HG03432 (cell line): ENCODE data around the gene PARD6B.
A peak's percentile ranks its signal among the peaks of the same experiment; 100 is the strongest.
"Not testable (repeated sequence)": the region's sequence is repeated elsewhere in the genome, so short reads cannot be mapped to it uniquely, and the experiment has no call there.

Experiments
- ATAC-seq: cut with Tn5 transposase; IDR thresholded peaks from one replicate; pipeline ENCODE4 v1.9.1; 2021; ENCODE audit warnings: mild to moderate bottlenecking, moderate library complexity; ENCODE audit not compliant: unreplicated experiment

PARD6B gene, protein sequence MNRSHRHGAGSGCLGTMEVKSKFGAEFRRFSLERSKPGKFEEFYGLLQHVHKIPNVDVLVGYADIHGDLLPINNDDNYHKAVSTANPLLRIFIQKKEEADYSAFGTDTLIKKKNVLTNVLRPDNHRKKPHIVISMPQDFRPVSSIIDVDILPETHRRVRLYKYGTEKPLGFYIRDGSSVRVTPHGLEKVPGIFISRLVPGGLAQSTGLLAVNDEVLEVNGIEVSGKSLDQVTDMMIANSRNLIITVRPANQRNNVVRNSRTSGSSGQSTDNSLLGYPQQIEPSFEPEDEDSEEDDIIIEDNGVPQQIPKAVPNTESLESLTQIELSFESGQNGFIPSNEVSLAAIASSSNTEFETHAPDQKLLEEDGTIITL

DNA sequence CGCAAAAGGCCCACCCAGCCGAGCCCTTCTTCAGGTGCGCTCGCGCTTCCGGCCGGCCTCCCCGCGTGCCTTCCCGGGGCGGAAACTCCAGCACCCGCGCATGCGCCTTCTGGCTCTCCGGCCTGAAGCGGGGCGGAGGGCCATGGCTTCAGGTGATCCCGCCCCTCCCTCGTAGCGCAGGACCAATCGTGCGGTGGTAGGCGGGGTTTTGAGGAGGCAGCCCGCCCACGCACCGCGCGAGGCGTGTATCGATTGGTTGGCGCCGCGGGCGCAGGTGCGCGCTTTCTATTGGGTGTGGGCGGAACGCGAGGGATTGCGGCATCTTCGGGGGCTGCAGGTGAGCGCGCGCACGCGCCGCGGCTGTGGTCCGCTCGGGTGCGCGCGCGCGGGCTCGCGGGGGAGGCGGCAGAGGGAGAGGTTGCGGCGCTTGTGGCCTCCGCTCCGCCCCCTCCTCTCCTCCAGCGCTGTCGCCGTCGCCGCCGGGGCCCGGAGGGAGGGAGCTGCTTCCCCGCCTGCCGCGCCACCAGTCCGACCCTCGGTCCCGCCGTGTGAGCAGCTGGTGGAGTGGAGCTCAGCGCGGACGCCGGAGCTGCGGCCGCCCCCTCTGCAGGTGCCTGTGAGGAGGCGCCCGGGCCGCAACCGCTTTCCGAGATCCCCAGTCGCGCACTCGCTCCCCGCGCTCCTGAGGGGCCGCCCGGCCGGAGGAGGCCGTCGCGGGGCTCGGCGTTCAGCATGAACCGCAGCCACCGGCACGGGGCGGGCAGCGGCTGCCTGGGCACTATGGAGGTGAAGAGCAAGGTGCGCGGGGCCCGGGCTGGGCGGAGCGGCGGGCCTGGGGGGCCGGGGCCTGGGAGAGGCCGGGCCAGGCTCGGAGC, at the start of gene PARD6B:
TSS of gene PARD6B (plus strand) at position 526 of the 875 bp plus-strand sequence. CDS start at position 733, 207 bp downstream.
- peak; percentile 86 for ATAC-seq

DNA sequence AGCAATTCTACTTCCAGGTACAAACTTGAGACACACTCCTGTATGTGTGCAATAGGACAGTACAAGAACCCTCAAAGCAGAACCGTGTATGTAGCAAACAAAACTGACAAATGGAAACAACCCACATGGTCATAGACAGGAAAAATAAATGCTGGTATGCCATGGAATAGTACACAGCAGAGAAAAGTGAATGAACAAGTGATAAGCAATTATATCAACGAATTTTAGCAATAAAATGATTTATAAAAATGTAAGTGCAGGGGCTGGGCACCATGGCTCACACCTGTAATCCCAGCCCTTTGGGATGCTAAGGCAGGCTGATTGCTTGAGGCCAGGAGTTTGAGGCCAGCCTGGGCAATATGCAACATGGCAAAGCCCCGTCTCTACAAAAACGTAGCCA, 49.3 kb upstream of the PARD6B start:
- ATAC-seq, result no peak

DNA sequence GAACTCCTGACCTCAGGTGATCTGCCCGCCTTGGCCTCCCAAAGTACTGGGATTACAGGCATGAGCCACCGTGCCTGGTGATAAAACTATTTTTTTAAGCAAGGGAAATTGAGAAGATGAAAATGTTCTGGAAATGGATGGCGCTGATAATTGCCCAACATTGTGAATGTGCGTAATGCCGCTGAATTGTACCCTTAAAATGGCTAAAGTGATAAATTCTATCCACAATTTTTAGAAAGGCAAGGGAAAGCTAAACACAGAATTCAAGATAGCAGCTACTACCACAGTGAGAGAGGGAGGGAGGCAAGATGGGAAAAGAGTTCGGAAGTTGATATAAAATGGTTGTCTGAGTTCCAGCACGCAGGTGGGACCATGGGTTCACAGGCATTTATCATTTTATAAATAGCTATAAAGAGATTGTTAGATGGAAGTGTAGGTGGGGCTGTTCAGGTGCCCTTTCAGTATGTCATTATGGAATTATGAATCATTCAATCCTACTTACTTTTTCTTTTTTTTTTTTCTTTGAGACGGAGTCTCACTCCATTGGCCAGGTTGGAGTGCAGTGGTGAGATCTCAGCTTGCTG, 48.3 kb upstream of the PARD6B start:
- no peak for ATAC-seq

DNA sequence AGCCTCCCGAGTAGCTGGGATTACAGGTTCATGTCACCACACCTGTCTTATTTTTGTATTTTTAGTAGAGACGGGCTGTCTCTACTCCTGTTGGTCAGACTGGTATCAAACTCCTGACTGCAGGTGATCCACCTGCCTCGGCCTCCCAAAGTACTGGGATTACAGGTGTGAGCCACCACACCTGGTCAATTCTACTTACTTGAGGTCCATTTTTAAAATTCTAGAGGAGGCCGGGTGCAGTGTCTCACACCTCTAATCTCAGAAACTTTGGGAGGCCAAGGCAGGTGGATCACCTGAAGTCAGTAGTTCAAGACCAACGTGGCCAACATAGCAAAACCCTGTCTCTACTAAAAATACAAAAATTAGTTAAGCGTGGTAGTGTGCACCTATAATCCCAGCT, 47.8 kb upstream of the PARD6B start:
- no peak for ATAC-seq

DNA sequence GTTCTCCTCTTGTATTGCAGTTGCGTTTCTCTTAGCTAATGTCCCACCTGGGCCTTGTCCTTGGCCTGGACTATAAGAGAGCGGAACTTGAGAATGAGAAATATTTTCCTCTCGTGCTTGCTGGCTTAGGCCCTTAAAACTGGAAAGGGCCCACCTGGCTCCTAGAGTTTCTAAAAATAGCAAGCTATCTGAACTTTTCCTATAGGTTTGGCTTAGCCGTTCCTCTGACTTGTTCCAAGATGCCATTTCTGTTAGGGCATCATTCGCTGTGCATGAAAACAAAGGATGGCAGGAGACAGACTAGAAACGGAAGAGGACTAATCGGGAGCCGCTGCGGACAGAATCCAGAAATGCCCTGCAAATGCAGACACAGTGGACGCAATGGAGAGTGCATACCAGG, 44.6 kb upstream of the PARD6B start:
- ATAC-seq, result no peak

DNA sequence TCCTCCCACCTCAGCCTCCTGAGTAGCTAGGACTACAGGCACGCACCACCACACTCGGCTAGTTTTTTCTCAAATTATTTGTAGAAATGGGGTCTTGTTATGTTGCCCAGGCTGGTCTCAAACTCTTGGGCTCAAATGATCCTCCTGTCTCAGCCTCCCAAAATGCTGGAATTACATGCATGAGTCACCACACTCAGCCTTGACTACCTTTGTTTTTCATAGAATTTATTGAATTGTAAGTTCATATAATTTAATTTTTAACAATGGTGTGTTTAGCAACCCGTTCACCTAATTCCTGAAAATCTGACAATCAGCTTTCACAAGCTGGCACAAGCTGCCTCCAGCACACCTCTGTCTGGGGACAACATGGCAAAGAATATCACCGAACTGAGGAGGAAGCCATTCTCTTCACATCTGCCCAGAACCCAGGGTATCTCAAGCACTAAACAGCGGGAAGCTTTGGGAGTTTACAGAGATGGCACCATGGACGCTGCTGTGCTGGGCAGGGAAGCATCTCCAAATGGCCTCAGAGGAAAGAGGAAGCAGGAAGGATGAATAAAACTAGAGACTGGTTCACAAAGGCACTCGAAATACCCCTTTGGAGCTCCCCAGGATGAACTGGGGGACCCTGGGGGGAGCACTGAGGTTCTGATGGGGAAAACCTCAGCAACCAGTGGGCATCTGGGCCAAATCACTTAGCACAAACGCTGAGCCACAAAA, 43.0 kb upstream of the PARD6B start:
- no peak for ATAC-seq

DNA sequence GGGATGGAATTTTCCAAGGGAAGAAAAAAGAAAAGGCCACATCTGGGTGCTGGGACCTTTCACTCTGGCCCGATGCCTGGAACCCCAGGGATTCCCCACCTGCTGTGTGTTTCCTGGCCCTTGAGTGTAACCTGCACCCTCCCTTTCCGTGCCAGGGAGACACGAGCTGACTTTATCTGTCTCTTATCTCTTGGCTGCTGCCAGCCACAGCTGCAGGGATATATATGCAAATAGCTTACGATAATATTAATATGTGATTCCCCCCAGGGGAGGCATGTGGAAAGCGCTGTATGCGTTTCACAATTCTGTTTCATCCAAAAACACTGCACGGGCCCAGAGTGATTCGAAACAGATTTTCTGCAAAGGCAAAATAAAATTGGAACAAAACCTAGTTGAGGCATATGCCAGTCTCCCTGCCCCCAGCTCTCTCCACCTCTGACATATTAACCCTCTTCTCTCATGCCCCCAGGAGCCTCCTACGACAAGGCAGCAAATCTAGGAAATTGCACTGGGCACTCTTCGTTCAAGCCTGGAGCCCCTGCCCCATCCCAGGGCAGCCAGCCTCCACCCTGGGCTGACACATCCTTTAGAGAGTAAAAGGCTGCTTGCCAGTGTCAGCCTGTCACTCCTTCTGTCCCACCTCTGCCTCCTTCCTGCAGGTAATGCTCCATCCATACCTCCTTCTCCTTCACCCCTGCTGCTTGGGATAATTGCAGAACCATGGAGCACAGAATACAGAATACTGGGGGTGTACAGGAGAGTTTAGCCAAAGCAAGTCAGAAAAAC, 41.3 kb upstream of the PARD6B start:
- ATAC-seq, result no peak

DNA sequence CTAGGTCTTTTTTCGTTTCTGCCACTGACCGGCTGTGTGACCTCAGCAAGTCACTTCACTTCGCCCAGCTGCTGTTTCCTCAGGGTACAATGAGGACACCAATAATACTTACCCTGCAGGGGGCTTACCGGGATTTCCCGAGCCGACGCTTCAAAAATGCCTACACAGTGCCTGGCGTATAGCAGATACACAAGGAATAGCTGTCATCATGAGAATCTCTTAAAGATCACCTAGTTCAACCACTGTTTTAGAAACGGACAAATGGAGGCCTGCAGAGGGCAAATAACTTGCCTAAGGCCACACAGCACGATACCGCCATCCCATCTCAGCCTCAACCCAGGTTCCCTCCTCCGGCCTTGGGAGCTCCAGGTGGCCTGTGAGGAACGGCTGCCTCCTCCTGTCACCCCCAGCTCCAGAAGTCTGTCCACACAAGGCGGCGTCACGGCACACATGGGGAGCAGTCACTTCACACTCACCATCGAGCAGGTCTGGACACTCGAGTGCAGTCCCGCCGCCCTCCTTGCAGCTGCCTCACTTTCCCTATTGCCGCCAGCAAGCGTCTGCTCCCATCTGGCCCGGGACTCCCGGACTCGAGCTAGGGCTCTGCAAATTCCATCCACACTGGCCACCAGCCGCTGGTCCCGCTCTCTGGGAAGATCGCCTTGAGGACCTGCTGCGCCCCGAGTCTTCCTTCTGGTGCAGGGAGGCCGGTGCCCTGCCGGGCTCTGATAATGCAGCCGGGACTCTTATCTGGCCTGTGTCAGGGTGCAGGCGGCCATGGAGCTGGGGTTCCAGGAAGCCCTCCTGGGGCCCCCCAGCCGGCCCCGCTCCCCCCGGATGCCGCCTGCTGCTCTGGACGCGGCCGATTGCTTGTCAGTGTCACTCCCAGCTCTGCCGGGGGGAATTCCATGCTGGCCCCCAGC, 40.5 kb upstream of the PARD6B start, which contains the start of gene RIPOR3:
TSS of gene RIPOR3 (minus strand) at position 893 of the 923 bp plus-strand sequence. CDS start at position 479, 414 bp downstream.
- no peak for ATAC-seq

DNA sequence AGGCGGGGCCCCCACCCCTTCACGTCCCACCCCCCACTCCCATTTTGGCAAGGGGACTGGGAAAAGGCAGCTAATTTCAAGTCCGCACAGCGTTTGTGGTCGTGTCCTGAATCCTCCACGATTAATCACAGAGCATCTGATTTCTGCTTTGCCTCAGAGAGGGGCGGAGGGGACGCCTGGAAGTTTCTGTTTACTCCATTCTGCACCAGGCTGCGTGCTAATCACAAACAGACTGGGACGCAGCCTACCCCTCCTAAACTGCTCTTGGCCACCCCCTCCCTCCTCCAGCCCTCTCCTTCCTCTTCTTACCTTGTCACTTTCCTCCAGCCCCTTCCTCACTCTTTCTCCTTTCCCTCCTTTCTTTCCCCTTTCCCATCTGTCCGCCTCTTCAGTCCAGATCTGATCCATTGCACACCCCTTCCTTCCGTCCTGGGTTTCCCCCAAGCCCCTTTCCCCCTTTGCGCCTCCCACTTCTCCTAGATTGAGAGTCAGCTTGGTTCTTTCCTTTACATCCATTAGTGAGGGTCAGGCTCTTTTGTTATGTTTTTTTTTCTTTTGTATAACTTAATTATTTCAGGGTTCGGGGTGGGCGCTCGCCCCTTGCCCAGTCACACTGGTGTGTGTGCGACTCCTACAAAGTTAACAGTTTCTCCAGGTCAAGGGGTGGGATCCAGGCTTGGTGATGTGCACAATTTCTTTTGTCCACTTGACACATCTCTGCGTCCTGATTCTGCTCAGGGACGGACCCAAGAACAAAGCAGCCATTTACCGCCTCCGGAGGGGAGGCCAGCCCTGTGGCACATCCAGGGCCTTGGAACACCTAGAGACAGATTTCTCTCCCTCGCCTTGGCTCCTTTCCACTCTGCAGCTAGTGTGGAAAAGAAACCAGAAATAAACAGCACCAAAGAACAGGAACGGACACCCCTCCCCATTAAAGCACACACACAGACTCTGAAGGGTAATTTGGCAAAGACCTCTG, 39.5 kb upstream of the PARD6B start:
- ATAC-seq, result no peak

DNA sequence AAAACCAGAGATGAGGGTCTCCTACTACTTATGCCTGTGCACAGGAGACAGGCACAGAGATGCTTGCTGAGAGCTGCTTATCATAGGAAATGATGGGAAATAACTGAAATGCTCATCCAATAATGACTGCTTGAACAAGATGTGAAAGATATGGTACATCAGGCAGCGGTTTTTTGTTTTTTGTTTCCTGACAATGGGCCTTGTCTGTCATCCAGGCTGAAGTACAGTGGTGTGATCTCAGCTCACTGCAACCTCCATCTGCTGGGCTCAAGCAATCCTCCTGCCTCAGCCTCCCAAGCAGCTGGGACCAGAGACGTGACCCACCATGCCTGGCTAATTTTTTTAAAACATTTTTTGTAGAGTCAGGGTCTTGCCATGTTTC, 38.8 kb upstream of the PARD6B start:
- ATAC-seq, result no peak

DNA sequence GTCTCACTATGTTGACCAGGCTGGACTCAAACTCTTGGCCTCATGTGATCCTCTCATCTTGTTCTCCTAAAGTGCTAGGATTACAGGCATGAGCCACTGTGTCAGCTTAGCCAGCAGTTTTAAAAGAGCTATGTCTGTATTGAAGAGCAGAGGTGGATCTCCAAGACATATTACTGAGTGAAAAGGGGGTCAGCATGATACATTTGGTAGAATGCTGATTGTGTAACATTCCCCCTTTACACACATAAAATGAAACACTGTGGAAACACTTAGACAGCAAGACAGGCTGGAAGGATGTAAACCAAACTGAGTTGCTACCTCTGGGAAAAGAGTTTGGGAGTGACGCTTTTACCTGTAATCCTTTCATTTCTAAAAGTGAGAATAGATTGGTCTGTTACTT, 38.4 kb upstream of the PARD6B start:
- ATAC-seq, result no peak

DNA sequence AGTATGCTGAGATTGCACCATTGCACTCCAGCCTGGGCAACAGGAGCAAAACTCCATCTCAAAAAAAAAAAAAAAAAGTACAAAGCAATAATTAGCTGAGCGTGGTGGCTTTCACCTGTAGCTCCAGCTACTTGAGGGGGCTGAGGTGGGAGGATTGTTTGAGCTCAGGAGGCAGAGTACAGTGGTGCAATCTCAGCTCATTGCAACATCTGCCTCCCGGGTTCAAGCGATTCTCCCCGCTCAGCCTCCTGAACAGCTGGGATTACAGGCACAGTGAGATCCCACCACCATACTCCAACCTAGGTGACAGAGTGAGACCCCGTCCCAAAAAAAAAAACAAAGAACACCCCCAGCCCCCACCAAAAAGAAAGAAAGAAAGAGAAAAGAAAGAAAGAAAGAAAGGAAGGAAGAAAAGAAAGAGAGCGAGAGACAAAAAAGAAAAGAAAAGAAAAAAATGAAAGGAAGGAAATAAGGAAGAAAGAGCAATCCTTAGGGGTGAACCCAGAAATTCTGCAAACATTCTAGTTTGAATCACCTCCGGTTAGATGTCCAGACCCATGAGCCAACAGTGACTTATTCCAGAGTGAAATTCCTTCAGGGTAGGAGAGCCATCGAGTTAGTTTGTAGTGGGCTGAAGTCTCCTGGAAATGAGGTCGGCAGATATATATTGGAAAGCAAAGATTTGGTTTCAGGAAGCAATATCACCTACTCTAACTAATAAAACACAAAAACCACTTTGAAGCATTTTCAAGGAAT, 36.8 kb upstream of the PARD6B start:
- no peak for ATAC-seq

DNA sequence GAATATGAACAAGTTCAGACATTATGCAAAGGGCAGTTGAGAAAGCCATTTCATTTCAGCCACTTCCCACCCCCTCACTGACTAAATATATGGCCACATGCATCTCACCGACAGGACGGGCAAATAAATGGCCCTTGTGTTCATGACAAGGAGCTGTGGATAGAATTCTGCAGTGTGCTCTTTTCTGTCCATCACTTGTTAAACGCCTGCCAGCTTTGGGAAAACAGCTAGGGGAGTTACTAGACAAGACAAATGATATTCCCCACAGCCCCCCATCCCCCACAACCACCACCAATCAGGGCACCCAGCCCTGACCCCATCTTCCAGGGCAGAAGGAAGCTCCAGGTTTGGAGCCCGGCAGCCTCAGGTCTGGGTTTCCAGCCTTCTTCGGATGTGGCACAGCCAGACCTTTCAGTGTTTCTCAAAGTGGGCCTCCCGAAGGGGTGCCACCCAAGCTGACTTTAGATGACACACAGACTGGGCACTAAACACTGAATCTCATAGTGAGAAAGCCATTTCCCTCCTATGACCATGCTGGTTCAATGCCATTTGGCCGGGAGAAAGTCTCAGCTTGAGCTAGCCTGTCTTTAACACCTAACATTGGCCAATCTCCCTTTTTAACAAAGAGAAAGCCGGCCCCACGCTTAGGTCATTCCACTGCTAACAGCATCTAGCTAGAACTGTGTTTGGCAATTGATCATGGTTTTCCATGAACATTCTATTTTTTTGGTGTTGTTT, 36.1 kb upstream of the PARD6B start:
- ATAC-seq, result no peak

DNA sequence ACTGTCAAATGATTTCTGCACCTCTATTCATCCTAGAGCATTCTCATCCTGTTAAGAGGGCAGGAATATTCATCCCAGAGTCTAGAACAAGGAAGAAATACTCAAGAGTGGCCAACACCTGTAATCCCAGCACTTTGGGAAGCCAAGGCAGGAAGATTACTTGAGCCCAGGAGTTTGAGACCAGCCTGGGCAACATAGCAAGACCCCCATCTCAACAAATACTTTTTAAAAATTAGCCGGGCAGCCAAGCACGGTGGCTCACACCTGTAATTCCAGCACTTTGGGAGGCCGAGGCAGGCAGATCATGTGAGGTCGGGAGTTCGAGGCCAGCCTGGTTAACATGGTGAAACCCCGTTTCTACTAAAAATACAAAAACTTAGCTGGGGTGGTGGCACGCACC, 33.1 kb upstream of the PARD6B start:
- not testable (repeated sequence) for ATAC-seq

DNA sequence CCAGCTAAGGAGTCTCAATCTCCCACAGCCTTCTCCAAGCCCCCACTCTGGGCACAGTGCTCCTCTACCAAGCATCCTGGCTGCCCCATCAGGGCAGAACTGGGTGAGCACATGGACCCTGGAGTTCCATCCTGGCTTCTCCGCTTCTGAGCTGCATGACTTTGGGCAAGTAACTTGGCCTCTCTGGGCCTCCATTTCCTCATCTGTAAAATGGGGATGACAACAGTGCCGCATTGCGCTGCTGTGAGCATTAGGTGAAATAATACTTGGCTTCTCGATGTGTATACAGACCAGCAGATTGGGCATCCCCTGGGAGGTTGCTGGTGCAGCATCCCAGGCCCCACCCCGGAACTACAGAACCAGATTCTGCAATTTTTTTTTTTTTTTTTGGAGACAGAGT, 31.7 kb upstream of the PARD6B start:
- ATAC-seq, result no peak
